ENCODE data around the gene SH3BP4.
"Not testable (repeated sequence)": the region's sequence is repeated elsewhere in the genome, so short reads cannot be mapped to it uniquely, and the experiment has no call there.

The SH3BP4 gene

DNA sequence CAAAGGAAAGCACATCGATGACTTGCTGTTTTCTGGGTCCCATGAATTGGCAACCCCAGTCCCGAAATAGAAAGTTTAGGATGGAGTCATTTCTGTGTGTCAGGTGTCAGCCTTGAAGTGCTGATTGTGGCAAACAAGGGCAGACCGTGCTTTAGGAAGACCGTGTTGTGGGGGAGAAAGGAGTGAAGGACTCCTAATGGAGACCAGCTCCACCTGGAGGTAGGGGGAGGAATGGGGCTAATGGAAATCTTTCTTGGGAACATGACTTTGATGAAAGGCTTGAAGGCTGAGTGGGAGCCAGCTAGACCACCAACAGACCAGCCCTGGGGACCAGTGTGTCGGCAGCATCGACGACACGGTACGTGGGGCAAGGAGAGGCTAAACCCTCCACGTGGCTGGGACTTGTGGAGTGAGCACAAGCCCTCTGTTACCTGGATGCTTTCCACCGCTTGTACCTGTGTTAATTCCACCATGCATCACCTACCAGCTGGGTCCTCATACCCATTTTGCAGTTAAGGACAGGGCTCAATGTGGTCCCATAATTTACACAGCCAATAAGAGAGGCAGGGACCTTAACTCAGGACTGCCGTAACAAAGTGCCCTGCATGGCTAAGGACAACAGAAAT, 104.2 kb downstream of the SH3BP4 start:
- no peak overlapping the region for H3K27ac ChIP-seq
- no peak for TF ChIP-seq ZFX (IDR thresholded peaks at IDR 0.05)
- TF ChIP-seq, protein P1, sequence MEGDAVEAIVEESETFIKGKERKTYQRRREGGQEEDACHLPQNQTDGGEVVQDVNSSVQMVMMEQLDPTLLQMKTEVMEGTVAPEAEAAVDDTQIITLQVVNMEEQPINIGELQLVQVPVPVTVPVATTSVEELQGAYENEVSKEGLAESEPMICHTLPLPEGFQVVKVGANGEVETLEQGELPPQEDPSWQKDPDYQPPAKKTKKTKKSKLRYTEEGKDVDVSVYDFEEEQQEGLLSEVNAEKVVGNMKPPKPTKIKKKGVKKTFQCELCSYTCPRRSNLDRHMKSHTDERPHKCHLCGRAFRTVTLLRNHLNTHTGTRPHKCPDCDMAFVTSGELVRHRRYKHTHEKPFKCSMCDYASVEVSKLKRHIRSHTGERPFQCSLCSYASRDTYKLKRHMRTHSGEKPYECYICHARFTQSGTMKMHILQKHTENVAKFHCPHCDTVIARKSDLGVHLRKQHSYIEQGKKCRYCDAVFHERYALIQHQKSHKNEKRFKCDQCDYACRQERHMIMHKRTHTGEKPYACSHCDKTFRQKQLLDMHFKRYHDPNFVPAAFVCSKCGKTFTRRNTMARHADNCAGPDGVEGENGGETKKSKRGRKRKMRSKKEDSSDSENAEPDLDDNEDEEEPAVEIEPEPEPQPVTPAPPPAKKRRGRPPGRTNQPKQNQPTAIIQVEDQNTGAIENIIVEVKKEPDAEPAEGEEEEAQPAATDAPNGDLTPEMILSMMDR (conservative IDR thresholded peaks at IDR 0.05) = no peak; the same call in 1 of the 2 replicates

DNA sequence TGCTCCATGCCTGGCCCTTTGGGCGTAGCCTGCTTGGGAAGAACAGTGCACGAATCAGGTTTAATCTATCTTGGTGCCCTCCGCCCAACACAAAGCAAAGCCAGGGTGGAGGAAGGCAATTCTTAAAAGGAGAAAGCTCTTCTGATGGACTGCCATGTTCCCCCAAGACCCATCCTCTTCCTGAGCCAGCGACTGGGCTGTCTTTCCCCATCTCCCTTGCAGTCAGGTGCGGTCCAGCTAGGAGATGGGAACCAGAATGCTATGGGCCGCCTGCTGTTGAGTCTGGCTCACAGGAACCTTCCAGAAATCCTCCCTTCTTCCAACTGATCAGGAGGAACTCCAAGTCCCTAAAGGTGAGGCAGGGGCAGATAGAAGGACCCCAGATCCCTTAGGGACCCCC, 105.0 kb downstream of the SH3BP4 start:
- no peak for TF ChIP-seq ZFX (IDR thresholded peaks at IDR 0.05)
- TF ChIP-seq, protein P1 (conservative IDR thresholded peaks at IDR 0.05) = no peak
- no peak overlapping the region for H3K27ac ChIP-seq

DNA sequence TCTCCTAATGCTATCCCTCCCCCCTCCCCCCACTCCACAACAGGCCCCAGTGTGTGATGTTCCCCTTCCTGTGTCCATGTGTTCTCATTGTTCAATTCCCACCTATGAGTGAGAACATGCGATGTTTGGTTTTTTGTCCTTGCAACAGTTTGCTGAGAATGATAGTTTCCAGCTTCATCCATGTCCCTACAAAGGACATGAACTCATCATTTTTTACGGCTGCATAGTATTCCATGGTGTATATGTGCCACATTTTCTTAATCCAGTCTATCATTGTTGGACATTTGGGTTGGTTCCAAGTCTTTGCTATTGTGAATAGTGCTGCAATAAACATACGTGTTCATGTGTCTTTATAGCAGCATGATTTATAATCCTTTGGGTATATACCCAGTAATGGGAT, 105.8 kb downstream of the SH3BP4 start:
- not testable (repeated sequence) for H3K27ac ChIP-seq

DNA sequence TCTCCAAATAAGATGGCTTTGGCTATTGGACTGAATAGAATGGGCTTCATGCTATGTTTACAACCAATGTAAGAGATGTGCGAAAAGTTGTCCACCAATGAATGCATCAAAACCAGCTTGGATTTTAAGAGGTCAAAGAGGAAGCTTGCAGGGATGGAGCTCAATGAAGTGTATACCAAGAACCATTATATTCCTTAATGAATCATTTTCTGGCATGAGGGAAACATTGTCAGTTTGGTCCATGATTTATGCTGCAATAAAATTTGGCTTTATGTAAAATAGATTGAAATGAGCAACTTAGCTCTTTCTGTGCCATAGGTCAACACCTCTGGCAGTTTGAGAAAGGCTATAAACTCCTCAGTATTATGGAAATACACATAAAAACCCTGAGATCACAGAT, 107.3 kb downstream of the SH3BP4 start:
- TF ChIP-seq ZFX (IDR thresholded peaks at IDR 0.05) = no peak
- TF ChIP-seq, protein P1 (conservative IDR thresholded peaks at IDR 0.05) = no peak

DNA sequence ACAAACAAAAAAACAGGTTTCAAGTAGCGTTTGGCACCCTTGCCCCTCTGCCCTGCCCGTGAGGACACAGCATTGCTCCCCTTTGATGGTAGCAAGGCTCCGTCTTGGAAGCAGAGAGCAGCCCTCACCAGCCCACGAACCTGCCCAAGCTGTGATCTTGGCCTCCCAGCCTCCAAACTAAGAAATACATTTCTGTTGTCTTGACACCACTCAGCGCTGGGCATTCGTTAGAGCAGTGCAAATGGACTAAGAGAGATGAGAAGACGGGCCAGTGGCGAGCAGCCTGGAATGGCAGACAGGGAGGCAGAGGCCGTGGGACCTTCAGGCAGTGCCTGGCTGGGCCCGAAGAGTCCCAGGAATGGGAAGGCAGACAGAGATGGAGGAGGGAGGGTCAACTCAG, 109.8 kb downstream of the SH3BP4 start:
- H3K27ac ChIP-seq = no peak overlapping the region

More for the DNA sequence above, 107.3 kb downstream of the SH3BP4 start:
- no peak overlapping the region for H3K27ac ChIP-seq

DNA sequence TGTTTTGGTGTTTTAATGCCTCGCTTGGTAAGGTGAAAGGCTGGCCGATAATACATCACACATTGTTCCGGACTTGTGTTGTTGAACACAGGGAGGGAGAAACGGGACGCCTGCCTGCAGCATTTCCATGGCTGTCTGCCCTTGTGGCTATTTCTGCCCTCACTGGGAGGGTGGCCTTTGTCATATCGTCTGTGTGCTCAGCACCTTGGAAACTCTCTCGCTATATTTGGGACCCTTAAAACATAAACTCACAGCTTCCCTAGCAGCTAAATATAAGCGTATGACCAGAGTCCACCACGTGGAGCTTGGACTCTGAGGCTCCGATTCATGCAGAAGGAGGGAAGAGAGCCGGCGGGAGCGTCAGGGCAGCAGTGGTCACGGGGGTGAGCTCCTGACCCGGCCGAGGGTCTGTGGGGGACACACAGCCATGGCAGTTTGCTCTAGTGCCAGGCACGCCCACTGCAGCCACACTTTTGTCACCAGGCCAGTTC, 111.7 kb downstream of the SH3BP4 start:
- no peak for TF ChIP-seq ZFX (IDR thresholded peaks at IDR 0.05)
- TF ChIP-seq, protein P1 (conservative IDR thresholded peaks at IDR 0.05) = no peak
- no peak overlapping the region for H3K27ac ChIP-seq

More for the DNA sequence above, 109.8 kb downstream of the SH3BP4 start:
- TF ChIP-seq, protein P1 (conservative IDR thresholded peaks at IDR 0.05) = no peak
- no peak for TF ChIP-seq ZFX (IDR thresholded peaks at IDR 0.05)

DNA sequence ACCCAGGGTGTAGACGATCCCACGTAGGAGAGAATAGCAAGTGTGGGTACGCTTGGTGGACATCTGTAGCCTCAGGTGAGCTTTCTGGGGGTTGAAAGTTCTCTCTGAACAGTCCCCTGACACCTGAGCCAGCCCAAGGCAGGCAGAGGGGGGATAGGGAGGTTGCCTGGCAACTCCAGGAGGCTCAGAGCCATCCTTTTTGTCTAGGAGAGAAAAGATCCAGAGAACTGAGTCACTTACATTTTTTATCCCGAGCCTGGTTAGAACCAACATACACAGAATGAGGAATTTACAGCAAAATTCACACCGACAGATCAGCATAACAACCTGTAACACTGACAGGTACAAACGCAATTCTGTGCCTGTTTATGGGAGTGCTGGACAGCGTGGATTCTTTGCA, 113.2 kb downstream of the SH3BP4 start:
- TF ChIP-seq, protein P1 (conservative IDR thresholded peaks at IDR 0.05) = no peak
- no peak for TF ChIP-seq ZFX (IDR thresholded peaks at IDR 0.05)
- no peak overlapping the region for H3K27ac ChIP-seq

DNA sequence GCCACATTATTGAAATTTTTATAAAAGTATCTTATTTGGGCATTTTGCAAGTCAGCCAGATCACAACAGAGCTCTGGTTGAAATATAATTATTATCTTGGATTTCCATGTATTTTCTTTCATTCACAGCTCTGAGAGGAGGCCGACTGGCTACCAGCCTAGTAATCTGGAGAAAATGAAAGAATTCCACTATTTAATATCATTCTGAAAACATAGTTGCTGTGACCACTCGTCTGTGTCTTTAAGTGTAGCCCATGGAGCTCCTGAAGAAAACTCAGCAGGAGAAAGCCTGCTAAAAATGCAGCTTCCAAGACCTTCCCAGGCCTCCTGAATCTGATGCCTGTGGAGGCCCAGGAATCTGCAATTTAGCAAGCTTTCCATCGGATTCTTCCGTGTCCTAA, 114.7 kb downstream of the SH3BP4 start:
- TF ChIP-seq ZFX (IDR thresholded peaks at IDR 0.05) = no peak
- TF ChIP-seq, protein P1 (conservative IDR thresholded peaks at IDR 0.05) = no peak
- no peak overlapping the region for H3K27ac ChIP-seq
